Measurements from ENCODE around the gene PTH2. TPM values are rescaled to one million over a fixed set of nuclear protein-coding genes. Genes with fewer than 3 reads are reported as not detected.

Gene PTH2
- total RNA-seq, 1 donor from 2014 or later = not detected

- DNase-seq (ENCODE audit: low spot score) = no peak
These were observed 7.6 kb upstream of the PTH2 start for GRCh38 chr19:49430678-49431329.

- no peak for DNase-seq (ENCODE audit: low spot score)
These were observed 7.0 kb upstream of the PTH2 start for GRCh38 chr19:49430172-49430677.

GRCh38 chr19:49428547-49429451 lies 5.6 kb upstream of the PTH2 start:
- DNase-seq (ENCODE audit: low spot score) = no peak

GRCh38 chr19:49427855-49428546 lies 4.8 kb upstream of the PTH2 start:
- no peak for DNase-seq (ENCODE audit: low spot score)

GRCh38 chr19:49427339-49427738 lies 4.1 kb upstream of the PTH2 start:
- no peak for DNase-seq (ENCODE audit: low spot score)

GRCh38 chr19:49425922-49426592 lies 2.8 kb upstream of the PTH2 start:
- DNase-seq (ENCODE audit: low spot score) = no peak

- no peak for DNase-seq (ENCODE audit: low spot score)
These were observed 1.9 kb upstream of the PTH2 start, which contains the start of gene GFY for GRCh38 chr19:49425178-49425577. Gene GFY, plus strand, starts transcription at chr19:49425388. Its CDS starts 1,043 bp downstream, at chr19:49426431.

GRCh38 chr19:49423985-49424303 lies 703 bp upstream of the PTH2 start:
- DNase-seq (ENCODE audit: low spot score) = no peak

GRCh38 chr19:49422407-49423070 lies 702 bp downstream of the PTH2 start:
- DNase-seq (ENCODE audit: low spot score) = no peak

GRCh38 chr19:49421878-49422202 lies 1.4 kb downstream of the PTH2 start:
- no peak for DNase-seq (ENCODE audit: low spot score)

- DNase-seq (ENCODE audit: low spot score) = no peak
These were observed 2.0 kb downstream of the PTH2 start for GRCh38 chr19:49421039-49421877.

GRCh38 chr19:49420227-49420626 lies 3.0 kb downstream of the PTH2 start:
- DNase-seq (ENCODE audit: low spot score) = no peak

- no peak for DNase-seq (ENCODE audit: low spot score)
These were observed 4.1 kb downstream of the PTH2 start for GRCh38 chr19:49419173-49419572.

- no peak for DNase-seq (ENCODE audit: low spot score)
These were observed 4.7 kb downstream of the PTH2 start for GRCh38 chr19:49418511-49418910.

GRCh38 chr19:49417088-49417487 lies 6.2 kb downstream of the PTH2 start:
- DNase-seq (ENCODE audit: low spot score) = no peak

GRCh38 chr19:49415810-49416200 lies 7.4 kb downstream of the PTH2 start:
- no peak for DNase-seq (ENCODE audit: low spot score)

- DNase-seq (ENCODE audit: low spot score) = no peak
These were observed 8.0 kb downstream of the PTH2 start for GRCh38 chr19:49415102-49415809.

- no peak for DNase-seq (ENCODE audit: low spot score)
These were observed 9.0 kb downstream of the PTH2 start for GRCh38 chr19:49414256-49414655.

- DNase-seq (ENCODE audit: low spot score) = no peak
These were observed 9.9 kb downstream of the PTH2 start for GRCh38 chr19:49413348-49413747.
